GM19467 (cell line): ENCODE measurements around the gene CFAP100.

Source experiments
- ATAC-seq: cut with Tn5 transposase; IDR thresholded peaks from one replicate; pipeline ENCODE4 v1.9.1; 2021; ENCODE audit warnings: mild to moderate bottlenecking, moderate library complexity; ENCODE audit not compliant: unreplicated experiment

CFAP100 gene

DNA sequence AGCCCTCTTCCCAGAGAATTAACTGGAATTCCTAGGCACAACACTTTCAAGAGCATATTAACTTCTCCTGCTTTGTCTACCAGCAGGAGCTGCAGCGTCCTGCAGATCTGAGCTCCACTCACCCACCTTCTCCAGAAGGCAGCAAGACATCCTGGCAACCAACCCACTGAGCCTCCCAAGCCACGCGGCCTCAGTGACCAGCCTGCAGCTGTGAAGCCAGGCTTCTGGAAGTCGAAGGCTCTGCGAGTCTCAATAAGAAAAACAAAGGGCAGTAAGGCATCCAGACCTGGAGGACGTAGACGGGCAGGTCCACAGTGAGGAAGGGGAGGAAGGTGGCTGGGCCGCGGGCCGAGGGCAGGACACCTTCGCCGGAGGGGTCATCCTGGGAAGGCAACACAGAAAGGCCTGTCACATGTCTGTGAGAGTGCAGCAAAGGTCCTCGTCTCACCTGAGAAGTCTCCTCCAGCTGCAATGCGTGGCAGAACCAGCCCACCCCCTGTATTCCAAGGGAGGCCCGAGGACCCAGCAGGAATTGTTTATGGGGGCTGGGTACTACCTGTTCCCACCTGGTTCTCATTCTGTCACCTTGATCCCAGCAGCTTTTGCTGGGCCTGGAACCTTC is 44.7 kb downstream of the CFAP100 start:
- ATAC-seq, result no peak

- ATAC-seq, result no peak
Observed at GRCh38 chr3:126439968-126440708, 45.4 kb downstream of the CFAP100 start.

- no peak for ATAC-seq
Observed at GRCh38 chr3:126440709-126440995, 45.9 kb downstream of the CFAP100 start.

DNA sequence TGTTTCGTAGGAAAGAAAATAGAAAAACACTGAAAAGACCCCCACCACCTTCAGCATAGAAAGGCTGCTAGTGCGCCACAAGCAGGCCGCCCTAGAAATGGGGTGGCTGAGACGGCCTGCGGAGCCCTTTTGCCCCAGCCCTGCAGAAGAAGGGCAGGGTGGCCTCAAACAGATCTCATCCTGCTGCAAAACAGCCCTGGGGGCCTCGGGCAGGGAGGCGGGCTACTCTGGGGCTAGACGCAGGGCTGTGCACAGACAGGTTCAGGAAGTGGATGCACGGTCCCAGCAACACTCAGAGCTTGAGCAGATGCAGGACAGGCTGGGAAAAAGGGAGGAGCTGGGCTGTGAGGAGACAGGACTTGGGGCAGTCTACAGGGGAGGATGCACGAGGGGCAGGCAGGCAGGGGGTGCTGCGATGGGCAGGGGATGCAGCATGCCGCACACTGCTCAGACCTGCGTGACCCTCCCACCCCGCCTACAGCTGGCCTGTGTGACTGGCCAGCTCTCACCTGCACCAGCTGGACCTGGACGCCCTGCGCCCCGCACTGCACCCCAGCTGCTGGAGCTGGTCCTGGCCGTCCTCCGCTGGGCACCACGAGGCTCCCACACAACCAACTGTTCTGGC is 46.7 kb downstream of the CFAP100 start:
- ATAC-seq, result no peak

GRCh38 chr3:126442094-126442855 is 47.6 kb downstream of the CFAP100 start:
- ATAC-seq, result no peak

- ATAC-seq, result no peak
Observed at GRCh38 chr3:126442856-126443242, 48.1 kb downstream of the CFAP100 start.

DNA sequence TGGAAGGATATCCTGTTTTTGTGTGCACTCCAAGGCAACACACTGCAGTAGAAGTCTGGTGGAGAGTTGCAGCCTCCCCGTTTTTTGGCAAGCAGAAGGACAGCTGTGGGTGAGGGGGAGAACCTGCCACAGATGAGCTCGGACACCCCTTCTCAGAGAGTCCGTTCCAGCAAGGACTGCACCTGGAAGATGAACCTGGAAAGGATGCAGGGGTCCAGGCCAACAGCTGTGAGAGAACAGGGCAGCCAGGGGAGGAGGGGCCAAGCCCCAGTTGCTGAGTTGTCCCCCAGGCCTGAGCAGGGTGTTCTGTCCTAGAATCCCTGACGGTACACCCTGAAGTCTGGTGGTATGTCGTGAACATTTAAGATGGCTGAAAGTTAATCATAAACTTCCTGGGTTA is 50.8 kb downstream of the CFAP100 start:
- ATAC-seq, result no peak

DNA sequence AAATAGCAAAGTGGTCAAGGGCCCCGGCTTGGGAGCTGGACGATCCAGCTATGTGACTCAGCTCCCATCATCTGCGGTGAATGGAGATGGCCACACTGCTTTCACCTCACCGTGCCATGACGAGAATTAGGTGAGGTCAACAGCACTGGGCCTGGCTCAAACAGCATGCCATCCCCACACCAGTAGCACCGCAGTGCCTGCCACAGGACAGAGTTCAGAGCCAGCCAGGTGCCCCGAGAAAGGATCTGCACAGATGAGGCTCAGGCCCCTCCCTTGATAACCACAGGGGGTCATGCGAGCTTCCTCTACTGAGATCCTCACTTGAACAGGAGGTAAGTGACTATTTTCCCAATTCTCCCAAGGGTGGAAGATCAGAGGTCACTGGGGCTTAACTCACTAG is 51.6 kb downstream of the CFAP100 start:
- no peak for ATAC-seq

DNA sequence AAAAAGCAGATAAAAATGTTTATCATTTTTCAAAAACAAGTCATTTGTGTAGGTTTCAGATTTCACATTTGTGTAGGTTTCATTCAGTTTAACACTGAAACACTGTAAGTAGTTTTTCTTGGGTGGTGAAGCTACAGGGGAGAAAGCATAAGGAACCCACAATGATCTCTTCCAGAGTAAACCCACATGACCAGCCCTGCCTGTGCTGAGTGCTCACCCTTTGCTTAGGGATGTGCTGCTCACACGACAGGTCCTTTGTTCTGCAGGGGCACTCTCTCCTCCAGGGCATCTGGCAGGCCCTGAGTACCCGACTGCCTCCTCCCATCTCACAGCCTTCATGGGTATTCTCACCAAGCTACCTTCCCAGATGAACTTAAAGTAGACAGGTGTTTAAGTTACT is 52.1 kb downstream of the CFAP100 start:
- ATAC-seq, result no peak

DNA sequence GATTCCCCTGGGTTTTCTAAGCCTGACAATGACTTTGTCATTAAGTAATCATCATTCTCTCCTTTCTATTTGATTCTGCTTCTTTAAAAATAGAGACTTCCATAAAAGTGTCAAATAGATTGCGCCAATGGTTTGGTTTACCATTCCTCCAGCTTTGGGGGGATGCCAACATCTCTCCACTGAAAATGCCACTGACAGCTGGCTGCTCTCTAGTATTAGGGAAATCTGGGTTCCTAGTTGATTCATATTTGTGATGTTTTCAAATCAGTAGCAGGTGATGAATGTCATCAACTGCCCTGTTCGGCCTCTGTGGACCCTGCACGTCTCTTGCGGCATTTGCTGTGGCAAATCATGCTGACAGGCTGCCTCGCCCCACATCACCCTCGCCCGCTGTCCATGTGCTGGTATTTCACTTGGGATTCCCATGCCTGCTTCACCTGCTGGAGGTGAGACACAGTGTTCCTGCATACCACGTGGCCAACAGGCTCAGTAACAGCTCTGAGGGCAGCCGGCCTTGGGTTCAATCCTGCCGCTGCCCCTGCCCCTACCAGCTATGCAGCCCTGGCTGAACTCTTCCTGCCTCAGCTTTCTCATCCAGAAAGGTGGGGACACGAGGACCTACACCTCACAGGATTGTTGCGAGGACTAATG is 52.9 kb downstream of the CFAP100 start:
- no peak for ATAC-seq

- ATAC-seq, result no peak
Observed at GRCh38 chr3:126448136-126448892, 53.6 kb downstream of the CFAP100 start.

DNA sequence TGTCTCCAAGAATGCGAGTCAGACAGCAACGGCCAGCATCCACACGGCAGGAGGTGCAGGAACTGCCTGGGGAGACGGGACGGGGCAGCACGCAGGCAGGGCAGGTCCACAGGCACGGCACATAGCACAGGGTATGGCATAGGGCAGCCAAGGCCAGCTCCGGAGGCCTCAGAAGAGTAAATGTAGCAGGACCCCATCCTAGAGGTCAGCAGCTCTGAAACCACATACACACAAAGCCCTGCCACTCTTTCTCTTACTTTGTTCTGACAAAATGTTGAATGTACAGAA is 54.1 kb downstream of the CFAP100 start:
- no peak for ATAC-seq

DNA sequence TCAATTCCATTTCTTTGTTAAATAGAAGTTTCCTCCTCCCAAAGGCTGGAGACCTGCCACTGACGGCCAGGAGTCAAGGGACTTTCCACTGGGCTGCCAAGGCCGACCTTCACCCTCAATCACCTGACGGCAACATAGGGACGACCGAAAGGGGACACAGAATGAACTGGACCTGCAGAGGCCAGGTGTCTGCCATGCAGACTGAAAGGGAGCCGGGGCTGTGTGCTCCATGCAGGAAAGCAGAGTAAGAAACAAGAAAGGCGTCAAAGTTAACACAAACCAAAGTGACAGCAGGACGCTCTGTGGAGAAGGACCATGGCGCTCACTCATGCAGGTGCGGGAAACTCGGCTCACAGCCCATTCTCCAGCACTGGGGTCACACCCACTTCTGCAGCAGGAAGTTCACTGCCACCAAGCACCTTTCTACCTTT is 54.9 kb downstream of the CFAP100 start:
- ATAC-seq, result no peak

DNA sequence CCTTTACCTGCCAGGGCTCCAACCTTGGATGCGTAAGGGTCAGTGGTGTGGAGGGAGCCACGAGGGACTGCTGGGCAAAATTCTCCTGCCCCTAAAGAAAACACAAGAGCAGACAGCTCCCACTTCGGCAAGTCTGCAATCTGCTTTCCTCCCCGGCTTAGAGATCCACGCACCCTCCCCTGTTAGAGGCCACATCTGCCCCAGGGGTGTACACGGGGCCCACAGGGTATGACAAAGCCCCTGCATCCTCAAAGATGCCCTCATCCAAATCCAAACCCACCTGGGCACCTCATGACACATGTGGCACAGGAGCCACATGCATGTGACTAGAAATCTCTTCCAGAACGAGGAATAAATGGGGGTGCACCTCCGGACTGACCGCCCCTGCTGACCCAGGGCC is 55.5 kb downstream of the CFAP100 start:
- no peak for ATAC-seq

DNA sequence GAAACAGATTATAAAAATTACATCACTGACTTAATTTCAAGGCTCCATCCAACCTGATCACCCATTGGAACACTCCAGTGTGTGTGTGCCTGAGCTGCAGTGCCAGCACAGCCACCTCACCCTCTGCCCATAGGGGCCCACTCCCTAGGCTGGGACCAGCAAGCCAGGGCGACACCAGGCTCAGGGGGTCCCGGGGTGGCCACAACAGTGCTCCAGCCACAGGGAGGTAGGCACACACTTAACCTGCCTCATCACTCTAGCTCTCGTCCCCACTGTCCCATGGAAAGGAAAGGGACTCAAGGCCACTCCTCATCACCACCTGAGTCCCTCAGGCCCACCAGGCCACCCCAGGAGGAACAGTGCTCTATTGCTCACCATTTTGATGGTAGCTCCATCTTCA is 56.0 kb downstream of the CFAP100 start:
- no peak for ATAC-seq

DNA sequence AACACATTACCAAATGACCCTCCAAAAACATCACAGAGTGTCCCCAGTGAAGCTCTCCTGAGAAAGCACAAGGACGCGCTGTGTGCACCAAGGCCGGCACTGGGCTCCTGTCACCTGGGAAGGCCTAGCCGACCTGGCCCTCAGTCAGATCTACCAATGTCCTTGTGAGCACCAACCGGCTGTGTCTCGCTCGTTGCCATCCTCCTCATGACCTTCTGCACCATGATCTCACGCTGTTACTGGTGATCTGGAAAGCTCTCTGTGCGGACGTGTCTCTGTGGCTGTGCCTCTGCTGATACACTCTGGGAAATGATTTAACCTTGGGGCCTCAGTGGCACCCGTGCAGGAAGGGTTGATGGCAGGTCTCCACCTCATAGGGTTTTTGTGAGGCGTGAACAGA is 56.8 kb downstream of the CFAP100 start:
- ATAC-seq, result no peak

GRCh38 chr3:126452213-126452612 is 57.5 kb downstream of the CFAP100 start:
- ATAC-seq, result no peak

DNA sequence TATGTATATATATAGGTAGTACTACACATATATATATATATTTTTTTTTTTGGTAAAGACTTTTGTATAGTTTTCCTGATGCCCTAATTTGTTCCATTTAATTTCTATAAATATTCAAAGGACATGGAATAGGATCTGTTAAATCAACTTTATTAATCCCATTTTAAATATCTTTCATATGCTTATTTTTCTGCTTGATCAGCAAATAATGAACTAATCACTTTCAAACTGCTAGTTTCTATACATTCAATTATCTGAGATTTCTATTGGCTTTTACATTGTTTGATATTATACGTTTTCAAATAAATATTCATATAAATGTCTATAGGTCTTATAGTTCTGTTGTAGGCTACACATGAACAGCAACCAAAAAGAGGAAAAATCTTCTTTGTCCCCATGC is 59.3 kb downstream of the CFAP100 start:
- ATAC-seq, result no peak

DNA sequence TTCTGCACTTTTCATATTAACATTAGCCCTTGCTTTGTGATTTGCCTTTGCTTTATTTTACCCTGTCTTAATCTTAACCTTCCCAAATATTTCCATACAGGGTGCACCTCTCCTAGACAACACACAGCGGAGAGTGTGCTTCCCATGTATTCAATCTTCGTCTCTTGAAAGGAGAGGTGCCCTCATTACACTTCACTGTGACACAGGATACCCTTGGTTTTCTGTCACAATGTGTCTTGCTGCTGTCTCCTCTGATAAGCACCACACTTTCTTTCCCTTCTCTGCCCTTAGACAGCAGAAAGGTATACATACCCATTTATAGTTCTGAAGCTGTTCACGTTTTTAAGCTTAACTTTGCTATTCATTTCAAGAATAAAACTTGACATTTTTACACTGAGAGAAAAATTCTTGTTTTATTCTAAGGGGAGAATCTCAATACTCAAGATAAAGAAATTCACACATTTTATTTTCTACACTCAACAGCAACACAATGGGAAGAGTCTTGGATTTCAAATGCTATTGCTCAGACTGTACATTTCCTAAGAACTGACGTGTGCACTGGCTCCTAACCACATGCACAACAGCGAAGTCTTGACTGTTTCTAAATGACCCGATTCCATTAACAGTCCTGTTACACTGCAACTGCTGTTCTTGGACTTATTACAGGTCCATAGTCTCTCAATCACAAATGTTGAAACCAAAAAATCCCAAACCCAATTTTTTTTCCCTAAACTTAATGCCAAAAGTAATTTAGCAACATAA is 59.9 kb downstream of the CFAP100 start:
- no peak for ATAC-seq

- ATAC-seq, result no peak
Observed at GRCh38 chr3:126456211-126456610, 61.5 kb downstream of the CFAP100 start.
